Left renal cortex interstitium (tissue), 4 donors: ENCODE measurements around the gene ZNF438. TPM values are rescaled to one million over a fixed set of nuclear protein-coding genes. Genes with fewer than 3 reads are reported as not detected.
"Not testable (repeated sequence)": the region's sequence is repeated elsewhere in the genome, so short reads cannot be mapped to it uniquely, and the experiment has no call there.

Source experiments
- DNase-seq, 4 donors: peaks; one replicate each; pipeline ENCODE4 v3.0.0-alpha.2; 2013; ENCODE audit warnings: low read depth in 4 of 4, low spot score in 2 of 4, missing footprints in 1 of 4
- polyA plus RNA-seq, 4 donors: library from polyadenylated mRNA; unstranded; fragments of 120-200 nt; gene quantifications; one replicate each; pipeline ENCODE4 v1.2.1, GENCODE V29; 2013; ENCODE audit not compliant: insufficient read length in 4 of 4

Gene ZNF438
- polyA plus RNA-seq, 4 donors: 7.6 to 9.4 (median 8.5) TPM

GRCh38 chr10:31055573-31056251 is 24.0 kb upstream of the ZNF438 start:
- DNase-seq: no peak

- DNase-seq: no peak
Observed at GRCh38 chr10:31051703-31052102, 20.0 kb upstream of the ZNF438 start.

- no peak for DNase-seq
Observed at GRCh38 chr10:31042670-31043069, 11.0 kb upstream of the ZNF438 start.

GRCh38 chr10:31041011-31041410 is 9.3 kb upstream of the ZNF438 start:
- DNase-seq: no peak

GRCh38 chr10:31039006-31039405 is 7.3 kb upstream of the ZNF438 start:
- DNase-seq: not testable (repeated sequence)

- DNase-seq: no peak
Observed at GRCh38 chr10:31037749-31038148, 6.1 kb upstream of the ZNF438 start.

GRCh38 chr10:31036209-31036608 is 4.5 kb upstream of the ZNF438 start:
- DNase-seq: no peak

- DNase-seq: no peak
Observed at GRCh38 chr10:31035266-31035798, 3.7 kb upstream of the ZNF438 start.

- no peak for DNase-seq
Observed at GRCh38 chr10:31034098-31034909, 2.6 kb upstream of the ZNF438 start.

- no peak for DNase-seq
Observed at GRCh38 chr10:31033147-31033546, 1.5 kb upstream of the ZNF438 start.

GRCh38 chr10:31032258-31033132 is 830 bp upstream of the ZNF438 start:
- DNase-seq: peak in 2 of 4 donors; percentile 91

GRCh38 chr10:31031205-31031557 is 484 bp downstream of the ZNF438 start:
- DNase-seq: peak in 2 of 4 donors; percentile 24 to 69

- DNase-seq: no peak
Observed at GRCh38 chr10:31030800-31031199, 865 bp downstream of the ZNF438 start.

GRCh38 chr10:31030260-31030659 is 1.4 kb downstream of the ZNF438 start:
- no peak for DNase-seq

GRCh38 chr10:31028081-31028480 is 3.6 kb downstream of the ZNF438 start:
- no peak for DNase-seq

GRCh38 chr10:31026279-31026678 is 5.4 kb downstream of the ZNF438 start:
- DNase-seq: not testable (repeated sequence)

- DNase-seq: no peak
Observed at GRCh38 chr10:31025142-31025541, 6.5 kb downstream of the ZNF438 start.

- DNase-seq: no peak
Observed at GRCh38 chr10:31023558-31023957, 8.1 kb downstream of the ZNF438 start.

- DNase-seq: peak in 1 of 4 donors; percentile 42
Observed at GRCh38 chr10:31020209-31020608, 11.5 kb downstream of the ZNF438 start.

GRCh38 chr10:31018962-31019361 is 12.7 kb downstream of the ZNF438 start:
- no peak for DNase-seq

GRCh38 chr10:31018356-31018750 is 13.3 kb downstream of the ZNF438 start:
- DNase-seq: no peak
